HEK293T (cell line): Measurements from ENCODE around the gene CGNL1.

Experiments
- CTCF ChIA-PET: fragments of 350-600 bp; formaldehyde crosslinking; extraction: SDS; loops from one replicate; lab custom pipeline; 2021; ENCODE audit warnings: antibody characterized with exemption, inconsistent platforms; lab: Yijun Ruan, JAX
- POLR2A ChIA-PET: fragments of 350-600 bp; formaldehyde crosslinking; extraction: SDS; loops from one replicate; lab custom pipeline; 2020; ENCODE audit warnings: antibody characterized with exemption, inconsistent platforms; lab: Yijun Ruan, JAX
- DNase-seq: peaks from one replicate; pipeline ENCODE4 v3.0.0; 2012; ENCODE audit warnings: mixed read lengths; ENCODE audit errors: extremely low spot score
- ARNT ChIP-seq: fragments of 450-650 bp; IDR thresholded peaks from 2 replicates; pipeline ENCODE4 v1.6.1; 2017; ENCODE audit warnings: mild to moderate bottlenecking
- BHLHE40 ChIP-seq: fragments of 450-650 bp; IDR thresholded peaks from 2 replicates; pipeline ENCODE4 v1.6.1; 2016; ENCODE audit warnings: mild to moderate bottlenecking, moderate library complexity, borderline replicate concordance
- CTBP1 ChIP-seq: fragments of 450-650 bp; IDR thresholded peaks from 2 replicates; pipeline ENCODE4 v1.6.1; 2016; ENCODE audit warnings: borderline replicate concordance
- ELF4 ChIP-seq: fragments of 450-650 bp; IDR thresholded peaks from 2 replicates; pipeline ENCODE4 v1.6.1; 2017; ENCODE audit warnings: antibody characterized with exemption
- FOXA1 ChIP-seq: fragments of 450-650 bp; IDR thresholded peaks from 2 replicates; pipeline ENCODE4 v1.6.1; 2016; ENCODE audit warnings: mild to moderate bottlenecking
- FOXK2 ChIP-seq: fragments of 450-650 bp; IDR thresholded peaks from 2 replicates; pipeline ENCODE4 v1.6.1; 2016; ENCODE audit warnings: mild to moderate bottlenecking
- FOXM1 ChIP-seq: fragments of 450-650 bp; IDR thresholded peaks from 2 replicates; pipeline ENCODE4 v1.6.1; 2017; ENCODE audit warnings: mild to moderate bottlenecking, borderline replicate concordance
- HDGF ChIP-seq: fragments of 450-650 bp; IDR thresholded peaks from 2 replicates; pipeline ENCODE4 v1.6.1; 2017; ENCODE audit warnings: antibody characterized with exemption, borderline replicate concordance
- L3MBTL2 ChIP-seq: fragments of 450-650 bp; conservative IDR thresholded peaks from 2 replicates; pipeline ENCODE4 v1.6.1; 2016; ENCODE audit warnings: mild to moderate bottlenecking
- LEF1 ChIP-seq: fragments of 450-650 bp; IDR thresholded peaks from 2 replicates; pipeline ENCODE4 v1.6.1; 2017; ENCODE audit warnings: mild to moderate bottlenecking, borderline replicate concordance
- NFRKB ChIP-seq: fragments of 450-650 bp; IDR thresholded peaks from 2 replicates; pipeline ENCODE4 v1.6.1; 2016; ENCODE audit warnings: mild to moderate bottlenecking, moderate library complexity
- PKNOX1 ChIP-seq: fragments of 450-650 bp; IDR thresholded peaks from 2 replicates; pipeline ENCODE4 v1.6.1; 2016
- SP1 ChIP-seq: fragments of 450-650 bp; IDR thresholded peaks from 2 replicates; pipeline ENCODE4 v1.6.1; 2017
- SUZ12 ChIP-seq: fragments of 450-650 bp; IDR thresholded peaks from 2 replicates; pipeline ENCODE4 v1.6.1; 2016; ENCODE audit warnings: mild to moderate bottlenecking
- TARDBP ChIP-seq: fragments of 450-650 bp; IDR thresholded peaks from 2 replicates; pipeline ENCODE4 v1.6.1; 2016
- ZNF384 ChIP-seq: fragments of 450-650 bp; IDR thresholded peaks from 2 replicates; pipeline ENCODE4 v1.6.1; 2016

The CGNL1 gene

GRCh38 chr15:57533448-57533799 is 157.1 kb downstream of the CGNL1 start:
- ChIA-PET CTCF (interaction anchor here (1.5 kb wide), 1 partner anchor 193 kb away, joined by 5 read pairs; no protein-coding TSS in a partner anchor), POLR2A (no interaction called here)
- TF ChIP-seq FOXK2 (no peak), CTBP1 (no peak), BHLHE40 (no peak), HDGF (no peak), NFRKB (no peak), ARNT (no peak), FOXM1 (no peak), PKNOX1 (no peak), L3MBTL2 (no peak), SP1 (no peak), FOXA1 (no peak), TARDBP (no peak), ZNF384 (no peak), SUZ12 (no peak), LEF1 (no peak), ELF4 (no peak)
- DNase-seq, result no peak

GRCh38 chr15:57534281-57534680 is 158.0 kb downstream of the CGNL1 start:
- no peak for TF ChIP-seq BHLHE40
- no peak for TF ChIP-seq LEF1
- no peak for TF ChIP-seq TARDBP
- TF ChIP-seq ELF4, result no peak
- TF ChIP-seq SUZ12, result no peak
- no peak for TF ChIP-seq FOXA1
- TF ChIP-seq CTBP1, result no peak
- CTCF ChIA-PET, result interaction anchor here (1.5 kb wide), 1 partner anchor 194 kb away, joined by 5 read pairs; no protein-coding TSS in a partner anchor
- POLR2A ChIA-PET, result no interaction called here
- no peak for DNase-seq

- POLR2A ChIA-PET, result no interaction called here
- CTCF ChIA-PET, result no interaction called here
- DNase-seq, result no peak
- TF ChIP-seq FOXK2, result no peak
- TF ChIP-seq FOXA1, result no peak
- TF ChIP-seq TARDBP, result no peak
- TF ChIP-seq NFRKB, result no peak
- TF ChIP-seq ZNF384, result no peak
Observed at GRCh38 chr15:57537072-57537471, 160.8 kb downstream of the CGNL1 start.

- DNase-seq, result no peak
- ChIA-PET CTCF (interaction anchor here (0.5 kb wide), 1 partner anchor 10 kb away, joined by 3 read pairs; no protein-coding TSS in a partner anchor), POLR2A (no interaction called here)
- TF ChIP-seq LEF1 (no peak), FOXK2 (no peak), SP1 (no peak)
Observed at GRCh38 chr15:57537488-57538264, 161.4 kb downstream of the CGNL1 start.

- CTCF ChIA-PET, result no interaction called here
- POLR2A ChIA-PET, result no interaction called here
- TF ChIP-seq FOXM1 (no peak), TARDBP (no peak), PKNOX1 (no peak), FOXK2 (no peak)
- DNase-seq, result no peak
Observed at GRCh38 chr15:57538265-57538529, 161.9 kb downstream of the CGNL1 start.

- TF ChIP-seq SP1 (no peak), FOXM1 (no peak), SUZ12 (no peak), FOXK2 (no peak), PKNOX1 (no peak), BHLHE40 (no peak), ELF4 (no peak), ARNT (no peak), L3MBTL2 (no peak), NFRKB (no peak), ZNF384 (no peak), CTBP1 (no peak), HDGF (no peak)
- DNase-seq, result no peak
- ChIA-PET POLR2A (no interaction called here), CTCF (interaction anchor here (1.1 kb wide), 1 partner anchor 11 kb away, joined by 3 read pairs; no protein-coding TSS in a partner anchor)
Observed at GRCh38 chr15:57538821-57539220, 162.5 kb downstream of the CGNL1 start.

GRCh38 chr15:57540211-57540610 is 163.9 kb downstream of the CGNL1 start:
- DNase-seq, result no peak
- ChIA-PET CTCF (interaction anchor here (1.1 kb wide), 1 partner anchor 13 kb away, joined by 3 read pairs; no protein-coding TSS in a partner anchor), POLR2A (no interaction called here)
- TF ChIP-seq PKNOX1, result no peak
- no peak for TF ChIP-seq CTBP1
- no peak for TF ChIP-seq FOXK2
- no peak for TF ChIP-seq ARNT
- no peak for TF ChIP-seq L3MBTL2
- TF ChIP-seq BHLHE40, result no peak
- no peak for TF ChIP-seq TARDBP
- no peak for TF ChIP-seq ZNF384
